Skeletal muscle tissue (tissue), 4 donors: ENCODE measurements around the gene TXNDC16. TPM values are rescaled to one million over a fixed set of nuclear protein-coding genes. Genes with fewer than 3 reads are reported as not detected.

Experiments
- H3K27ac ChIP-seq: one replicate; pipeline ENCODE4 v1.7.0; 2013; ENCODE audit warnings: mild to moderate bottlenecking, low read depth, low read length, inconsistent platforms
- H3K27me3 ChIP-seq, 3 donors: one replicate each; pipeline ENCODE4 v1.7.0; 2013; ENCODE audit warnings: low read length in 3 of 3; ENCODE audit not compliant: control insufficient read depth in 3 of 3, insufficient read depth in 3 of 3
- H3K36me3 ChIP-seq, 3 donors: one replicate each; pipeline ENCODE4 v1.7.0; 2013; ENCODE audit warnings: low read length in 3 of 3; ENCODE audit not compliant: control insufficient read depth in 3 of 3, insufficient read depth in 3 of 3
- H3K4me1 ChIP-seq, 3 donors: one replicate each; pipeline ENCODE4 v1.7.0; 2013; ENCODE audit warnings: low read length in 3 of 3, mild to moderate bottlenecking in 3 of 3; ENCODE audit not compliant: control insufficient read depth in 3 of 3, insufficient read depth in 3 of 3
- H3K4me3 ChIP-seq, 3 donors: one replicate each; pipeline ENCODE4 v1.7.0; 2013; ENCODE audit warnings: low read length in 3 of 3
- H3K9ac ChIP-seq, 3 donors: one replicate each; pipeline ENCODE4 v1.7.0; 2013; ENCODE audit warnings: low read length in 3 of 3, mild to moderate bottlenecking in 3 of 3, moderate library complexity in 2 of 3, low read depth in 1 of 3
- H3K9me3 ChIP-seq, 3 donors: one replicate each; pipeline ENCODE4 v1.7.0; 2013; ENCODE audit warnings: low read length in 3 of 3; ENCODE audit not compliant: control insufficient read depth in 3 of 3
- total RNA-seq: library from RNA; depleted of rRNA; stranded (reverse); fragments of >200 nt; gene quantifications from one replicate; pipeline ENCODE4 v1.2.3, GENCODE V29; 2014
- donor health status: Osteomylitis.

Gene TXNDC16
- total RNA-seq, 1 donor from 2014 or later = 7.3 TPM

- Histone ChIP-seq H3K9me3 (no peaks in the 10 kb centered on the region), H3K36me3 (peaks cover 0 to 23% (median 12%) of the 10 kb centered on the region in 3 donors), H3K9ac (no peak overlapping the region), H3K4me1 (no peaks in the 10 kb centered on the region), H3K4me3 (no peak overlapping the region), H3K27ac (no peak overlapping the region), H3K27me3 (no peaks in the 10 kb centered on the region)
Observed at GRCh38 chr14:52458721-52459085, 93.6 kb downstream of the TXNDC16 start.

- Histone ChIP-seq H3K27ac (no peak overlapping the region), H3K9me3 (no peaks in the 10 kb centered on the region), H3K4me1 (no peaks in the 10 kb centered on the region), H3K9ac (no peak overlapping the region), H3K4me3 (no peak overlapping the region), H3K36me3 (peaks cover 0 to 21% (median 12%) of the 10 kb centered on the region in 3 donors), H3K27me3 (no peaks in the 10 kb centered on the region)
Observed at GRCh38 chr14:52457411-52457810, 94.9 kb downstream of the TXNDC16 start.

- Histone ChIP-seq H3K27me3 (no peaks in the 10 kb centered on the region), H3K4me1 (no peaks in the 10 kb centered on the region), H3K36me3 (peaks cover 2 to 12% (median 9%) of the 10 kb centered on the region in 3 donors), H3K9ac (no peak overlapping the region), H3K9me3 (no peaks in the 10 kb centered on the region), H3K27ac (no peak overlapping the region), H3K4me3 (no peak overlapping the region)
Observed at GRCh38 chr14:52455291-52456088, 96.8 kb downstream of the TXNDC16 start.

- Histone ChIP-seq H3K9me3 (no peaks in the 10 kb centered on the region), H3K4me3 (no peak overlapping the region), H3K27ac (no peak overlapping the region), H3K36me3 (peaks cover 4 to 7% (median 6%) of the 10 kb centered on the region in 3 donors), H3K27me3 (no peaks in the 10 kb centered on the region), H3K9ac (no peak overlapping the region), H3K4me1 (no peaks in the 10 kb centered on the region)
Observed at GRCh38 chr14:52447236-52447635, 105.1 kb downstream of the TXNDC16 start.

GRCh38 chr14:52446355-52446754, 106.0 kb downstream of the TXNDC16 start:
- Histone ChIP-seq H3K27me3 (no peaks in the 10 kb centered on the region), H3K9me3 (no peaks in the 10 kb centered on the region), H3K4me1 (no peaks in the 10 kb centered on the region), H3K27ac (no peak overlapping the region), H3K9ac (no peak overlapping the region), H3K4me3 (no peak overlapping the region), H3K36me3 (peaks cover 4 to 7% (median 6%) of the 10 kb centered on the region in 3 donors)

- Histone ChIP-seq H3K27ac (no peak overlapping the region), H3K27me3 (no peaks in the 10 kb centered on the region), H3K4me1 (no peaks in the 10 kb centered on the region), H3K4me3 (no peak overlapping the region), H3K36me3 (peaks cover 2 to 10% (median 9%) of the 10 kb centered on the region in 3 donors), H3K9ac (no peak overlapping the region), H3K9me3 (no peaks in the 10 kb centered on the region)
Observed at GRCh38 chr14:52443506-52443905, 108.8 kb downstream of the TXNDC16 start.

- H3K36me3 ChIP-seq = peaks cover 2 to 10% (median 9%) of the 10 kb centered on the region in 3 donors
- no peak overlapping the region for H3K27ac ChIP-seq
- no peak overlapping the region for H3K9ac ChIP-seq
- no peaks in the 10 kb centered on the region for H3K27me3 ChIP-seq
- no peak overlapping the region for H3K4me3 ChIP-seq
- H3K9me3 ChIP-seq = no peaks in the 10 kb centered on the region
- H3K4me1 ChIP-seq = no peaks in the 10 kb centered on the region
Observed at GRCh38 chr14:52442602-52443001, 109.7 kb downstream of the TXNDC16 start.

- no peaks in the 10 kb centered on the region for H3K27me3 ChIP-seq
- peaks cover under 1 to 9% (median 8%) of the 10 kb centered on the region in 3 donors for H3K36me3 ChIP-seq
- H3K27ac ChIP-seq = no peak overlapping the region
Observed at GRCh38 chr14:52442166-52442565, 110.1 kb downstream of the TXNDC16 start.

GRCh38 chr14:52439476-52439875, 112.8 kb downstream of the TXNDC16 start:
- Histone ChIP-seq H3K9me3 (no peaks in the 10 kb centered on the region), H3K9ac (no peak overlapping the region), H3K4me3 (no peak overlapping the region), H3K4me1 (no peaks in the 10 kb centered on the region), H3K36me3 (peaks cover 0 to 4% (median 3%) of the 10 kb centered on the region in 3 donors), H3K27ac (no peak overlapping the region), H3K27me3 (no peaks in the 10 kb centered on the region)

More at GRCh38 chr14:52442166-52442565, 110.1 kb downstream of the TXNDC16 start:
- no peaks in the 10 kb centered on the region for H3K9me3 ChIP-seq
- no peak overlapping the region for H3K9ac ChIP-seq
- no peaks in the 10 kb centered on the region for H3K4me1 ChIP-seq
- no peak overlapping the region for H3K4me3 ChIP-seq

GRCh38 chr14:52434955-52435354, 117.3 kb downstream of the TXNDC16 start:
- H3K27ac ChIP-seq = no peak overlapping the region
- peaks cover 0 to 8% (median 3%) of the 10 kb centered on the region in 3 donors for H3K36me3 ChIP-seq
- no peaks in the 10 kb centered on the region for H3K27me3 ChIP-seq
- H3K9ac ChIP-seq = no peak overlapping the region
- no peaks in the 10 kb centered on the region for H3K4me1 ChIP-seq
- H3K4me3 ChIP-seq = no peak overlapping the region
- H3K9me3 ChIP-seq = no peaks in the 10 kb centered on the region
